ENCODE data around the gene CPA5.

DNA sequence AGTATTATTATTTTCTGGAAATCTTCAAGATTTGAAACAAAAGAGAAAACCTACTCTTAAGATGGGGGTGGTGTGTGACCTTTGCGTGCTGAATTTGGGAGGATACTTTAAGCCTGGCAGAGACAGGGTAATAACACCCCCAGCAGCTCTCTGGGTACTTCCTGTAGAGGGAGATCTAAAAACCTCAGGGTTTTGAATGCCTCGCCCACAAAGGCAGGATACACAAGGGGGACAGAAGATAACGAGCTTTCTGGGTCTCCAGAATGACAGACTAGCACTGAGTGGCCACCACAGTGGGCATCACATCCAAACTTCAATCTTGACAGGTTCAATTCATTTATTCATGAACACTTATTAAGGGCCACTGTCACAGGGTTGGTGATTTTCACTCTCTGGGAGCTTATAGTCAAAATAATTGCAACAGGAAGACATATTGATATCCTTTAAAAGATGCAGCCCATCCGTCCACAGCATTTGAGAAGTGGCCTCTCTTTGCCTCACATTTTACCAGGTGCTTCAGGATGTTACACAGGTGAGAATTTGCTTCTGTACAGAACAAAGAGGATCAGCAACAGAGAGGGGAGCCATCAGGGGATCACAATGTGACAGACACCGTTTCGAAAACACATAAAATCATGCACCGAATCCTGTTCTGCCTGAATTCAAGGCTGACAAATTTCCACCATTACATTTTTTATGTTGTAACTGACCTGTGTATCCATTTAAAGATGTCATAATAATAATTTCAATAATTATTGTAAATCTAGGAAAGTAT lies 50.0 kb downstream of the CPA5 start:
- TF ChIP-seq, protein P1, sequence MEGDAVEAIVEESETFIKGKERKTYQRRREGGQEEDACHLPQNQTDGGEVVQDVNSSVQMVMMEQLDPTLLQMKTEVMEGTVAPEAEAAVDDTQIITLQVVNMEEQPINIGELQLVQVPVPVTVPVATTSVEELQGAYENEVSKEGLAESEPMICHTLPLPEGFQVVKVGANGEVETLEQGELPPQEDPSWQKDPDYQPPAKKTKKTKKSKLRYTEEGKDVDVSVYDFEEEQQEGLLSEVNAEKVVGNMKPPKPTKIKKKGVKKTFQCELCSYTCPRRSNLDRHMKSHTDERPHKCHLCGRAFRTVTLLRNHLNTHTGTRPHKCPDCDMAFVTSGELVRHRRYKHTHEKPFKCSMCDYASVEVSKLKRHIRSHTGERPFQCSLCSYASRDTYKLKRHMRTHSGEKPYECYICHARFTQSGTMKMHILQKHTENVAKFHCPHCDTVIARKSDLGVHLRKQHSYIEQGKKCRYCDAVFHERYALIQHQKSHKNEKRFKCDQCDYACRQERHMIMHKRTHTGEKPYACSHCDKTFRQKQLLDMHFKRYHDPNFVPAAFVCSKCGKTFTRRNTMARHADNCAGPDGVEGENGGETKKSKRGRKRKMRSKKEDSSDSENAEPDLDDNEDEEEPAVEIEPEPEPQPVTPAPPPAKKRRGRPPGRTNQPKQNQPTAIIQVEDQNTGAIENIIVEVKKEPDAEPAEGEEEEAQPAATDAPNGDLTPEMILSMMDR (IDR thresholded peaks at IDR 0.05) = no peak
- TF ChIP-seq POLR2A (IDR thresholded peaks at IDR 0.05) = no peak

Measured in upper lobe of left lung (tissue), 4 donors.